ENCODE data around the gene ARHGEF38.
A peak's percentile ranks its signal among the peaks of the same experiment; 100 is the strongest.

ARHGEF38 gene, protein sequence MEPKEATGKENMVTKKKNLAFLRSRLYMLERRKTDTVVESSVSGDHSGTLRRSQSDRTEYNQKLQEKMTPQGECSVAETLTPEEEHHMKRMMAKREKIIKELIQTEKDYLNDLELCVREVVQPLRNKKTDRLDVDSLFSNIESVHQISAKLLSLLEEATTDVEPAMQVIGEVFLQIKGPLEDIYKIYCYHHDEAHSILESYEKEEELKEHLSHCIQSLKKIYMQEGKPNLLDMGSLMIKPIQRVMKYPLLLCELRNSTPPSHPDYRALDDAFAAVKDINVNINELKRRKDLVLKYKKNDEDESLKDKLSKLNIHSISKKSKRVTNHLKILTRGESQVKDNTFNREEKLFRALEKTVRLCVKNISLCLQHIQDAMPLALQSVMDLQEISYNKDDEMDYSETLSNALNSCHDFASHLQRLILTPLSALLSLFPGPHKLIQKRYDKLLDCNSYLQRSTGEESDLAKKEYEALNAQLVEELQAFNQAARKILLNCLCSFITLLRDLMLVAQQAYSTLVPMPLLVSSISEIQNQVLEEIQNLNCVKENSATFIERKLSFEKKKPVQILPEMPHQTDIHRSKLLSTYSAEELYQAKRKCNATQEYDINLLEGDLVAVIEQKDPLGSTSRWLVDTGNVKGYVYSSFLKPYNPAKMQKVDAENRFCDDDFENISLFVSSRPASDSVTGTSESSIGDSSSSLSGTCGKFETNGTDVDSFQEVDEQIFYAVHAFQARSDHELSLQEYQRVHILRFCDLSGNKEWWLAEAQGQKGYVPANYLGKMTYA

GRCh38 chr4:105551965-105552746, at the start of gene ARHGEF38:
TSS of gene ARHGEF38 (plus strand) at chr4:105552620. CDS start at chr4:105552766, 146 bp downstream.
- peak; percentile 7 for DNase-seq (ENCODE audit: low spot score)

GRCh38 chr4:105503484-105503883, 48.9 kb upstream of the ARHGEF38 start:
- DNase-seq (ENCODE audit: low spot score) = no peak

DNA sequence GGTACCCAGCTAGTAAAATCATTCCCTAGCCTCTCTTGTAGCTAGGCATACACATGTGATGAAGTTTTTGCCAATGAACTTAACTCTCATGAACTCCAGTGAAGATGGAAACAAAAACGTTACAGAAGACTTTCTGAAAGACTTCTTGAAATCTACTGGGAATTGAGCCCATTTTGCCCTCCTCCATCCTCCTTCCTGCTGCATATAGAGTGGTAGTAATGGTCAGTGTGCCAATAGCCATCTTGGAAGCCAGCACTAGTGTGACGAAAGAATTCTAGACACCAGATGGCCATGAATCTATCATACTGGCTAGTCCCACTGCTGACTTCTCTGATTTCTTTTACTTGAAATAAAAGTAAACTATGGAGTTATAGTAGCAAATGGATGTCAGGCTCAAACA, 47.7 kb upstream of the ARHGEF38 start:
- DNase-seq (ENCODE audit: low spot score) = no peak

- DNase-seq (ENCODE audit: low spot score) = no peak
Measured at GRCh38 chr4:105509291-105509690, 43.1 kb upstream of the ARHGEF38 start.

DNA sequence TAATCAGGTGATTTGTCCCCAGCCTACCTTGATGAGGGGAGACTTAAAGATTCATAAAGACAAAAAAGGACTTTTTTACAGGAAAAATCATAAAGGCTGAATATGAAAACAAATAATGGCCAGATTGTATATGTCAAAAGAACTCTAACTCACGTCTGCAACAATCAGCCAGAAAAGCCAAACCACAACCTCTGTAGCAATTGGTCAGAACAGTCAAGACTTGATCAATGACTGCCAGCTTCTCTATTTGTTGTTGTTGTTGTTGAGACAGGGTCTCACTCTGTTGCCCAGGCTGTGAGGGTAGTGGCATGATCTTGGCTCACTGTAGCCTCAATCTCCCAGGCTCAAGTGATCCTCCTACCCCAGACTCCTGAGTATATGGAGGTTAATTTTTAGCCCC, 42.7 kb upstream of the ARHGEF38 start:
- no peak for DNase-seq (ENCODE audit: low spot score)

DNA sequence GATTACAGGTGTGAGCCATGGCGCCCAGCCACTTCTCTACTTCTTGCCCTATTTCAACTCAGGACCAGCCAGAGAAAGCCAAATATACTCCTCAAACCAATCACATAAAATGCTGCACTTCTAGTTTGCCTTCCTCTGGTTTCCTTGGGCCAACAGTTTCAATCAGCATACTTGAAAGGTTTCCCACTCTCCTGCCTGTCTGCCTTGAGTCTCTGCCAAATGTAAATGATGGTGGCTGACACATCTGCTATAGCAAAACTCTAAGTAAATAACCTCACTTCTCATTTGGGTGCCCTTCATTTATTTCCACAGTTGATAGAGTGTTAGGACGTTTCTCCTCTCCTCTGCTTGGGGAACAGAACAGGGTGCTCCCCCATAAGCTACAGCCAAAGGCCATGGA, 42.2 kb upstream of the ARHGEF38 start:
- no peak for DNase-seq (ENCODE audit: low spot score)

DNA sequence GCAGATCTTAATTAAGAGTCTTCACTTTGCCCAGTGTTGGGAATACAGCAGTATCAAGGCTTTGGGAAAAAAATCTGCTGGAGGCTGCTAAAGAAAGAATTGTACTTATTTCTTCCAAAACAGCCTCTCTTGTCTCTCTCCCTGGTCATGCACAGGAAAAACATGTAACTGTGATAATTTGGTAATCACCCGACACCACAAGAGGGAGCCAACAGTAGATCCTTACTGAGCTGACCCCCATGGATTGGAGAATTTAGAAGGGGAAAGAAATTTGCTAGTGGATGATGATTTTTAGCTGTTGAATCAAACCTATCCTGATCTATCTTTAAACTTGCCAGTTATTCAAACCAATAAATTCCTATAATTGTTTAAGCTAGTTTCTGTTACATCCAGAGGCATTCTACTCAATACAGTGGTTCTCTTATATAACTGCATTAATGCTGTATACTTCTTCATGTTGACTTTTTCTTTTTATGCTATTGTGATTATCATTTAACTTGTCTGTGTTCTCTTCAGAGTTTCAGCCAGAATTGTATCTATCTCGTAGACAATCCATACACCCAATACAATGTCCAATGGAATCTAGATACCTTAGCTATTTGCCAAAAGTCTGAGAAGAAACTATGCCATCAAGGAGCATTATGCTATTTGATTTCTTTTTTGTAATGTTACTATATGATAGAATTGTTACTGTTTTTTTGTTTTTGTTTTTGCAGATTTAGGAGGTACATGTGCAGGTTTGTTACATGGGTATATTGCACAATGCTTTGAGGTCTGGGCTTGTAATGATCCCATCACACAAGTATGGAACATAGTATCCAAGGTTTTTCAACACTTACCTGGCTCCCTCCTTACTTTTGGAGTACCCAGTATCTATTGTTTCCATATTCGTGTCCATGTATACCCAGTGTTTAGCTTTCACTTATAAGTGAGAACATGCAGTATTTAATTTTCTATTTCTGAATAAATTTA, 31.3 kb upstream of the ARHGEF38 start:
- DNase-seq (ENCODE audit: low spot score) = peak; percentile 41

DNA sequence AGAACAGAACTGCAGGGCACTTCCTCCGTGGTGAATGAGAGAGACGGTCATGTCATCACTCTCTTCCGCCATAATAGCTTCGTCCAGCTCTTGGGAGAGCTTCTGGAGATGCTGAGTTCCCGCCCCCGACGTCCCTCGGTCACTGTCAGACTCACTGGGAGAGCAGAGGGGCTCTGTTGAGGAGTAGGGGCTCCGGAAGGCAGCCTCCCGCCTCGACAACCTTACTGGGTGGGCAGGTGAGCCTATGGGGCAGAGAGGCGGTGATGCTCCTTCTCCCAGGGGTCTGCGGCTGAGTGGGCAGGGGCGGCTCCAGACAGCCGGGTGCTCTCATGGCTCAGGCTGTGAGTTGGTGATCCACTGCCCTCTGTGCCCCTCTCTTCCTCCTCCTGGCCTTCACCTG, 25.8 kb upstream of the ARHGEF38 start:
- no peak for DNase-seq (ENCODE audit: low spot score)

GRCh38 chr4:105527081-105527480, 25.3 kb upstream of the ARHGEF38 start:
- no peak for DNase-seq (ENCODE audit: low spot score)

- no peak for DNase-seq (ENCODE audit: low spot score)
Measured at GRCh38 chr4:105536601-105537000, 15.8 kb upstream of the ARHGEF38 start.

DNA sequence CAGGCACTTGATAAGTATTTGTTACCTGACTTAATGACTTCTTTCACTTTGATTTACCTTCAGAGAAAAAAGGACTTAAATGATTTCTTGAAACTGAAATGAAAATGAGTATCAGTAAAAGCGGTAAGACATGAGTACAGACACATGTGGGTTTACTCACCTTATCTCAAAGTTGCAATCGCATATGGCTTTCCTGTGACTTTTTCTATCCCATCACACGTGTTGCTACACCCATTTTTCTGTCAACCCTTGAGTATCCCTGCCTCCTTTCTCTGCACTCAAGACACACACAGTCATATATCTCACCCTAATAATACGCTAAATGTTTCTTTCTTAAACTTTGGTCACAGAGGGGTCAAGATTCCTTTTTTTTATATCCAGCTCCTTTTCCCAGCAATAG, 11.0 kb upstream of the ARHGEF38 start:
- DNase-seq (ENCODE audit: low spot score) = no peak

DNA sequence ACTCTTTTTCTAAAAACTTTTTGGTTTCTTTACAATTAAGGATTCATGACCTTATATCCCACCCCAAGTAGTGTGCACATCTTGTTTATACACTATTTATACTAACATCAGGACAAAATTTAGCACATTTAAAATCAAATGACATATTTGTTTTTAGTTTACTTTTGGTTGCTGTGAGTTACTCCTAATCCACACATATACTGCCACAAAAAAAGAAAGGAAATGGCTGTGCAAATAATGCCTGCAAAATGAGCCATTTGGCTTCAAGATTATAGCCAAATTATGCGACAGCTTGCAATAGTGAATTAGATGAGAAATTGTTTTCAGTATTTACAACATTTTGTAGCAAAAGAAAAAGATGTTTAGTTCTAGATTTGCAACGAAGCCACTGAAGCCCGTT, 10.4 kb upstream of the ARHGEF38 start:
- DNase-seq (ENCODE audit: low spot score) = no peak

DNA sequence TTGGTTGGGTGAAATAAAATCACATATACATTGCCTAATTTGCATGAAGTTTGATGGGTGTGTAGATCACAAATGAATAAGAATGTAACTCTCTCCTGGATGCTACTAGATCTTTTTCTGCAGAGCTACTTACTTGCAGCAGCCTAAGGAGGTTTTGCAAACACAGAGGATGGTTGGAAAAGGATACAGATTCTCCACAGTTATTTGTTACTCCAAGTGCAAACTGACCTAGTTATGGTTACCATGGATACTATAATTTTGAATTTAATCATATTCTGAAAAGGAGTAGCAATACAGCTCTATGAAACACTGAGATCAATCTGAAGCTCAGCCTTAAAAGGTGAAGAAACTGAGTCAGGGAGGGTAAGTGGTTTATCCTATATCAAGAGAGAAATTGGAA, 9.1 kb upstream of the ARHGEF38 start:
- DNase-seq (ENCODE audit: low spot score) = no peak

DNA sequence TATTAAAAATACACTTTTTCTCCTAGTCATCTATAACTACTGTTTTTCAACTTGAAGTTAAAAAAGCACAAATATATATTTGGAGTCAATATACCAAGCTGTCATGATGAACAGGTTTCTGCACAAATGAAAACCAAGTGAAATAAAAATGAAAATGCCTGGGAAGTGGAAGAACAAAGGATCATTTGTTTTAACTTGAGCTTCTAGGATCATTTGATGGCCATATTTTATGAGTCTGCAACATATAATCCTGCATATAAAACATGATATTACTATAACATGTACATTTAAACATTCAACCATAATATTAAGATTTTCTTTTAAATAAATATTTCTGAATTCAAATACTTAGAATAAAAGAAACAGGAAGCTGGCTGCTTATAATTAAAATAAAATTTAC, 8.5 kb upstream of the ARHGEF38 start:
- no peak for DNase-seq (ENCODE audit: low spot score)

DNA sequence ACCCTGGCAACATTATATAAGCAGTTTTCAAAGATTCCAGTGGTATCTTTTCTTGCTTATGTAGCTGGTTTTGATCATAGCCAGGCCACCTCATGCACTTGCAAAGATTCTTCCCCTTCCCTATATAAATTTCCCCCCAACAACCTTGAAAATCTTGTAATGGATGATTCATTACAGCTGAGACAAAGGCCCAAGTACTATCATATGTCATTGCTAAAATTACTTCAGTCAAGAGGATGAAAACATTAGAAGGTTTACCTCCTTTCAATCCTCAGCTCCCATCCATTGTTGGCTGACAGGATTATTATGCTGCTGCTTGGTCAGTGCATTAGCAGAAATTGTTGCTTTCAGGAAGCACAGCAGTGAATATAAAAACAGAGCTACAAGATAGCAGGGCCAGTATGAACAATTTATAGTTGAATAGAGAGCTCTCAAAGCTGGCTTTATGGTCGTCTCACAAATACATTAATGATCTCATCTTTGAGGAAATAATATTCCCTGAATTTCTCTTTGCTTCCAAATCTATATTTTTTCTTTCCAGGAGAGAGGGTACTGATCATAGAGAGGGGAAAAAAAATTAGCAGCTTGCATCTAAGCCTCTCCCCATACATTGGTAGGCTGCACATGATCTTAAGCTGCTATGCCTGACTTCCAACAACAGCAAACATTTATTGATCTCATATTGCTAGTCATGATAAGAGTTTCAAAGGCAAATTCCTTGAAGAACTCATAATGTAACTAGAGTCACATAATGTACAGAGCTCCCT, 7.7 kb upstream of the ARHGEF38 start:
- DNase-seq (ENCODE audit: low spot score) = no peak

- no peak for DNase-seq (ENCODE audit: low spot score)
Measured at GRCh38 chr4:105546086-105546485, 6.3 kb upstream of the ARHGEF38 start.

DNA sequence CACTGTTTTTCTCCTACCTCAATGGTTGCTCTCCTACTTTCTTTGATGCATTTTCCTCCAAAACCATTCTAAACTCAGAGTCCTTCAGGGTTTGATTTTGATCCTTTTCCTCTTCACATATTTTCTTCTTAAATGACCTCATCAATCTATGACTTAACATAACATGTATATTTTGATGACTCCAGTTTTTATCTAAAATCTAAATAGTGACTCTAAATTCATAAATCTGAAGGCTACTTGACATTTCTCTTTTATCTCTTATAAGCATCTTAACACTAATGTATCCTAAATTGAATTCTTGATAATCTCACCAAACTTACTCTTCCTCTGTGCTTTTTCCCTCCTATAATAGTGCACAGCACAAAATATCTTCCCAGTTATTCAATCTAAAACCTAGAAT, 4.7 kb upstream of the ARHGEF38 start:
- no peak for DNase-seq (ENCODE audit: low spot score)

- DNase-seq (ENCODE audit: low spot score) = no peak
Measured at GRCh38 chr4:105548483-105548882, 3.9 kb upstream of the ARHGEF38 start.

- DNase-seq (ENCODE audit: low spot score) = no peak
Measured at GRCh38 chr4:105550641-105551040, 1.8 kb upstream of the ARHGEF38 start.

DNA sequence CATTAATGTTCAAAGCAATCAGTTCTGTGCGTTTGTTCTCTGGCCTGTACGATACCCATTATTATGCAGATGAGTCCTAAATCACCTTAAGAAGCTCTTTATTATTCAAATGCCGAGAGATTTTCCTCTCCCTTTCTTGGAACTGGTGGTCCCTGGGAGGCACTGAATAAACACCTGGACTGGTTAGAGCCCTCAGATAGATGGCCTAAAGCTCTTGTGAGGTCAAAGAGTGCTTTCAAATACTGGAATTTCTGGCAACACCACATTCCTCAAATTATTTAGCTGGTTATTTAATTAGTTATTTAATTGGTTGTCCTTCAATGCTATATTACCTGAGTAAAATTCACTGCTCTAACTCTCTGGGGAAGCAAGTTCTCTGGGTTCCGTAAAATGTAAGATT, 3.0 kb downstream of the ARHGEF38 start:
- no peak for DNase-seq (ENCODE audit: low spot score)

DNA sequence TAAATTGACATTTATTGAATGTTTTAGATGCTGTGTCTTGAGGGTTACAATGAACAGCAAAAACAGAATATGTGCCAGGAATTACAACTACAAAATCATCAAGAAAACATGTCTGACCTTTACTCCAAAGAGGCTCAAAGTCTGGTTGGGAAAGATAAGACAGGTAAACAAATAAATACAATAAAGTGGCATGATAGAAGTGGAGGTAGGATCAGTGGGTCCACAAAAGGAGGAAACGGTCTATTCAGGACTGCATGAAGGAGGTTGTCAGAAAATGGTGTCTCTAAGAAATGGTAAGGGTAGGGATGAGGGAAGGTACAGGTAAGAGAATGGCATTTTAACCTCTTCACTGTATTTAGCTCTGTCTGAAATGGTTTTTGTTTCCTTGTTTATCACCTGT, 3.8 kb downstream of the ARHGEF38 start:
- DNase-seq (ENCODE audit: low spot score) = no peak
